ENCODE data around the gene LPAR2.

Gene LPAR2

GRCh38 chr19:19581391-19581790 lies 46.6 kb downstream of the LPAR2 start:
- H3K4me3 ChIP-seq (ENCODE audit: low read length) = no peak overlapping the region
- TF ChIP-seq ZNF274 (IDR thresholded peaks at IDR 0.05; ENCODE audit: low read depth, low read length) = no peak

- H3K4me3 ChIP-seq (ENCODE audit: low read length) = no peak overlapping the region
- TF ChIP-seq ZNF274 (IDR thresholded peaks at IDR 0.05; ENCODE audit: low read depth, low read length) = no peak
Measured at GRCh38 chr19:19580418-19580817, 47.6 kb downstream of the LPAR2 start.

GRCh38 chr19:19579533-19580361 lies 48.3 kb downstream of the LPAR2 start:
- TF ChIP-seq ZNF274 (IDR thresholded peaks at IDR 0.05; ENCODE audit: low read depth, low read length) = no peak
- H3K4me3 ChIP-seq (ENCODE audit: low read length) = no peak overlapping the region

- no peak for TF ChIP-seq ZNF274 (IDR thresholded peaks at IDR 0.05; ENCODE audit: low read depth, low read length)
- no peak overlapping the region for H3K4me3 ChIP-seq (ENCODE audit: low read length)
Measured at GRCh38 chr19:19578252-19578651, 49.8 kb downstream of the LPAR2 start.

GRCh38 chr19:19575411-19575810 lies 52.6 kb downstream of the LPAR2 start:
- H3K4me3 ChIP-seq (ENCODE audit: low read length) = no peak overlapping the region
- TF ChIP-seq ZNF274 (IDR thresholded peaks at IDR 0.05; ENCODE audit: low read depth, low read length) = no peak

Measured in GM08714 (cell line).